Measurements from ENCODE around the gene CCNB1IP1.

GRCh38 chr14:20382526-20382925, 49.4 kb upstream of the CCNB1IP1 start:
- no peak for TF ChIP-seq CTCF (IDR thresholded peaks at IDR 0.05)
- TF ChIP-seq POLR2A (IDR thresholded peaks at IDR 0.05), result no peak

Data from lower leg skin (tissue), 3 donors.